NCI-H2107 treated with DMSO at 0.1 percent for 48 hours (cell line): ENCODE data around the gene TAGLN3.

Source experiments
- DNase-seq: peaks from one replicate; lab custom pipeline; 2025; ENCODE audit not compliant: unreplicated experiment; lab: John Stamatoyannopoulos, UW

The TAGLN3 gene

GRCh38 chr3:111976254-111976653, 22.5 kb upstream of the TAGLN3 start:
- no peak for DNase-seq

- peak; percentile 99 for DNase-seq
These were observed 19.9 kb upstream of the TAGLN3 start, which contains the start of gene ABHD10 for GRCh38 chr3:111978583-111979433. ABHD10 (plus strand) TSS chr3:111979026; CDS start chr3:111979062, 36 bp downstream.

- DNase-seq: peak; percentile 26
These were observed 19.2 kb upstream of the TAGLN3 start for GRCh38 chr3:111979434-111980038.

- DNase-seq: no peak
These were observed 17.8 kb upstream of the TAGLN3 start for GRCh38 chr3:111980716-111981456.

- DNase-seq: no peak
These were observed 17.3 kb upstream of the TAGLN3 start for GRCh38 chr3:111981457-111981763.

- DNase-seq: no peak
These were observed 14.0 kb upstream of the TAGLN3 start for GRCh38 chr3:111984636-111985298.

GRCh38 chr3:111986800-111987199, 11.9 kb upstream of the TAGLN3 start:
- no peak for DNase-seq

- peak; percentile 84 for DNase-seq
These were observed 9.6 kb upstream of the TAGLN3 start for GRCh38 chr3:111989061-111989678.

- DNase-seq: no peak
These were observed 5.7 kb upstream of the TAGLN3 start for GRCh38 chr3:111993038-111993437.

- peak; percentile 74 for DNase-seq
These were observed 982 bp downstream of the TAGLN3 start for GRCh38 chr3:111999484-112000324.

GRCh38 chr3:112000367-112000771, 1.6 kb downstream of the TAGLN3 start:
- DNase-seq: no peak

- DNase-seq: peak; percentile 15
These were observed 2.2 kb downstream of the TAGLN3 start for GRCh38 chr3:112000966-112001365.

- DNase-seq: no peak
These were observed 2.8 kb downstream of the TAGLN3 start for GRCh38 chr3:112001526-112001925.

- no peak for DNase-seq
These were observed 3.6 kb downstream of the TAGLN3 start for GRCh38 chr3:112002096-112002971.

- DNase-seq: no peak
These were observed 4.8 kb downstream of the TAGLN3 start for GRCh38 chr3:112003321-112004080.

GRCh38 chr3:112004187-112004586, 5.5 kb downstream of the TAGLN3 start:
- DNase-seq: no peak

- no peak for DNase-seq
These were observed 5.9 kb downstream of the TAGLN3 start for GRCh38 chr3:112004669-112005068.

- no peak for DNase-seq
These were observed 6.5 kb downstream of the TAGLN3 start for GRCh38 chr3:112005091-112005672.
